ENCODE data around the gene GSE1. TPM values are rescaled to one million over a fixed set of nuclear protein-coding genes. Genes with fewer than 3 reads are reported as not detected.

The GSE1 gene
- total and polyA plus RNA-seq, 9 of the 15 experiments (the other 6 are each of a cell fraction or from before 2014, with no cell fraction given) = 12.2 to 244 (median 57.9) TPM

DNA sequence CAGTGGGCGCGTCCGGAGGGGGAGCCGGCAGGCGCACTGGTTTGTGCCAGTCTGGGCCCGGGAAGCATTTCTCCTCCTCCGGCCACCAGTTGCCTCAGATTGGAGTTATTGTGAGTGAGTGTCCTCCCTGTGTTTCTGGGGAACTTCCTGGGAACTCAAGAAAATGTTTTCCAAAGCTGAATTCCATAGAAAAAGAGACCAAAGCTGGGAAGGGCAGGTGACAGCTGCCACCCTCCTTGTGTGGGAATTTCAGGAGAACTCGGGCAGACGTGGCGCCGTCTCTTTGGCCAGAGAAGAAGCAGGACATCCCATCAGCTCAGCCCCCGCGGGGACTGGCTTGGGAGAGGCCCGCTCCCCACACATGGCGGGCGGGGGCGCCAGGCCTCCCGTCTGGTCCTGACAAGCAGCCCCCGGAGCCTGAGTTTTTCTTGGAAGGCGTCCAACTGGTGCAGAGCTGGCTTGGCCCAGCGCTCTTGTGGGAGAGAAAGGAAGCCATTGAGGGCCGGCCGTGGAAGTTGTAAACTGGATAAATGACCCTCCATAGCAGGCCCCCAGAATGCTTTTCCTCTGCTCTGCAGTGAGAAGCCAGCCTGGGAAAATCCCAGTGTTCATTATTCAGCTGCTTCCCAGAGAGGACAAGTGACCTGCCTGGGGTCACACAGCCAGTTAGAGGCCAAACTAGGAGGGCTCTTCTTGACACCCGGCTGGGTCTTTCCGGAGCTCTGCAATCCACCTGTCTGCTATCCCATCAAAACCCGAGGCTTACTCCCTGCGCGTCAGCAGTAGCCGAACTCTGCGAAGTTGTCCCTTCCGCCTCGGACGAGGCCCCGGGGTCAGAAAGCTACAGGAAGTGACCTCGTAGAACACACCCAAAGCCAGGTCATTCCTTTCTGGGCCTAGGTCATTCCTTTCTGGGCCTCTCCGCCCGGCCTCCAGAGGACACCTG lies 39.2 kb upstream of the GSE1 start (continued):
- TF ChIP-seq, protein P1, sequence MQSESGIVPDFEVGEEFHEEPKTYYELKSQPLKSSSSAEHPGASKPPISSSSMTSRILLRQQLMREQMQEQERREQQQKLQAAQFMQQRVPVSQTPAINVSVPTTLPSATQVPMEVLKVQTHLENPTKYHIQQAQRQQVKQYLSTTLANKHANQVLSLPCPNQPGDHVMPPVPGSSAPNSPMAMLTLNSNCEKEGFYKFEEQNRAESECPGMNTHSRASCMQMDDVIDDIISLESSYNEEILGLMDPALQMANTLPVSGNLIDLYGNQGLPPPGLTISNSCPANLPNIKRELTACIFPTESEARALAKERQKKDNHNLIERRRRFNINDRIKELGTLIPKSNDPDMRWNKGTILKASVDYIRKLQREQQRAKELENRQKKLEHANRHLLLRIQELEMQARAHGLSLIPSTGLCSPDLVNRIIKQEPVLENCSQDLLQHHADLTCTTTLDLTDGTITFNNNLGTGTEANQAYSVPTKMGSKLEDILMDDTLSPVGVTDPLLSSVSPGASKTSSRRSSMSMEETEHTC (IDR thresholded peaks at IDR 0.05) = no peak
- TF ChIP-seq NCOA1 (IDR thresholded peaks at IDR 0.05; ENCODE audit: low read depth) (no peak), ZFP36 (IDR thresholded peaks at IDR 0.05; ENCODE audit: low read depth, low read length, partially characterized antibody) (peak; percentile 70), L3MBTL2 (IDR thresholded peaks at IDR 0.05) (peak; percentile 48; the same call in 1 of the 2 replicates), SMAD4 (CRISPR knock-in tag; conservative IDR thresholded peaks at IDR 0.05) (0 out of 2 replicates have a peak, but pooled peaks have one; percentile 50), NRF1 (conservative IDR thresholded peaks at IDR 0.05 in 1 of 2, IDR thresholded peaks at IDR 0.05 in 1 of 2) (peak in 1 of 2 experiments; percentile 39; a peak in 2 of 4 replicates), ATF1 (CRISPR knock-in tag; IDR thresholded peaks at IDR 0.05) (no peak), ATF1 (tag; IDR thresholded peaks at IDR 0.05) (peak; percentile 40), RBM22 (IDR thresholded peaks at IDR 0.05; ENCODE audit: low read depth, low read length, poor library complexity, severe bottlenecking) (peak; percentile 68), NR2C1 (IDR thresholded peaks at IDR 0.05) (no peak), NR2C1 (tag; IDR thresholded peaks at IDR 0.05) (peak; percentile 88), CXXC5 (CRISPR knock-in tag; IDR thresholded peaks at IDR 0.05) (peak; percentile 65), ZNF121 (CRISPR knock-in tag; conservative IDR thresholded peaks at IDR 0.05) (no peak), ADNP (tag; IDR thresholded peaks at IDR 0.05) (no peak), DMBX1 (CRISPR knock-in tag; IDR thresholded peaks at IDR 0.05; ENCODE audit: borderline replicate concordance) (peak; percentile 12; the same call in 1 of the 2 replicates), TAL1 (IDR thresholded peaks at IDR 0.05) (0 out of 2 replicates have a peak, but pooled peaks have one; percentile 7), EP300 (IDR thresholded peaks at IDR 0.05; ENCODE audit: low read length) (peak; percentile 3; the same call in 1 of the 2 replicates), TRIM28 (IDR thresholded peaks at IDR 0.05) (no peak), PREB (CRISPR knock-in tag; IDR thresholded peaks at IDR 0.05) (no peak), ZKSCAN8 (CRISPR knock-in tag; IDR thresholded peaks at IDR 0.05) (no peak), SMC3 (conservative IDR thresholded peaks at IDR 0.05; ENCODE audit: insufficient read depth, low read depth, low read length) (no peak)
- TF ChIP-seq, protein P2, sequence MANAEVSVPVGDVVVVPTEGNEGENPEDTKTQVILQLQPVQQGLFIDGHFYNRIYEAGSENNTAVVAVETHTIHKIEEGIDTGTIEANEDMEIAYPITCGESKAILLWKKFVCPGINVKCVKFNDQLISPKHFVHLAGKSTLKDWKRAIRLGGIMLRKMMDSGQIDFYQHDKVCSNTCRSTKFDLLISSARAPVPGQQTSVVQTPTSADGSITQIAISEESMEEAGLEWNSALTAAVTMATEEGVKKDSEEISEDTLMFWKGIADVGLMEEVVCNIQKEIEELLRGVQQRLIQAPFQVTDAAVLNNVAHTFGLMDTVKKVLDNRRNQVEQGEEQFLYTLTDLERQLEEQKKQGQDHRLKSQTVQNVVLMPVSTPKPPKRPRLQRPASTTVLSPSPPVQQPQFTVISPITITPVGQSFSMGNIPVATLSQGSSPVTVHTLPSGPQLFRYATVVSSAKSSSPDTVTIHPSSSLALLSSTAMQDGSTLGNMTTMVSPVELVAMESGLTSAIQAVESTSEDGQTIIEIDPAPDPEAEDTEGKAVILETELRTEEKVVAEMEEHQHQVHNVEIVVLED (CRISPR knock-in tag; IDR thresholded peaks at IDR 0.05) = no peak
- TF ChIP-seq, protein P3, sequence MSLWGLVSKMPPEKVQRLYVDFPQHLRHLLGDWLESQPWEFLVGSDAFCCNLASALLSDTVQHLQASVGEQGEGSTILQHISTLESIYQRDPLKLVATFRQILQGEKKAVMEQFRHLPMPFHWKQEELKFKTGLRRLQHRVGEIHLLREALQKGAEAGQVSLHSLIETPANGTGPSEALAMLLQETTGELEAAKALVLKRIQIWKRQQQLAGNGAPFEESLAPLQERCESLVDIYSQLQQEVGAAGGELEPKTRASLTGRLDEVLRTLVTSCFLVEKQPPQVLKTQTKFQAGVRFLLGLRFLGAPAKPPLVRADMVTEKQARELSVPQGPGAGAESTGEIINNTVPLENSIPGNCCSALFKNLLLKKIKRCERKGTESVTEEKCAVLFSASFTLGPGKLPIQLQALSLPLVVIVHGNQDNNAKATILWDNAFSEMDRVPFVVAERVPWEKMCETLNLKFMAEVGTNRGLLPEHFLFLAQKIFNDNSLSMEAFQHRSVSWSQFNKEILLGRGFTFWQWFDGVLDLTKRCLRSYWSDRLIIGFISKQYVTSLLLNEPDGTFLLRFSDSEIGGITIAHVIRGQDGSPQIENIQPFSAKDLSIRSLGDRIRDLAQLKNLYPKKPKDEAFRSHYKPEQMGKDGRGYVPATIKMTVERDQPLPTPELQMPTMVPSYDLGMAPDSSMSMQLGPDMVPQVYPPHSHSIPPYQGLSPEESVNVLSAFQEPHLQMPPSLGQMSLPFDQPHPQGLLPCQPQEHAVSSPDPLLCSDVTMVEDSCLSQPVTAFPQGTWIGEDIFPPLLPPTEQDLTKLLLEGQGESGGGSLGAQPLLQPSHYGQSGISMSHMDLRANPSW (CRISPR knock-in tag; IDR thresholded peaks at IDR 0.05) = no peak
